Lower lobe of right lung (tissue), 2 donors: Measurements from ENCODE around the gene LTO1. TPM values are rescaled to one million over a fixed set of nuclear protein-coding genes. Genes with fewer than 3 reads are reported as not detected.
"Not testable (repeated sequence)": the region's sequence is repeated elsewhere in the genome, so short reads cannot be mapped to it uniquely, and the experiment has no call there.

Experiments used
- ATAC-seq, 2 donors: fragments of 200-7000 bp; cut with Tn5 transposase; one replicate each; pipeline ENCODE4 v1.9.1; 2020 to 2022; ENCODE audit warnings: mild to moderate bottlenecking in 2 of 2, moderate library complexity in 2 of 2
- DNase-seq: peaks from one replicate; pipeline ENCODE4 v3.0.0-alpha.2; 2020
- H3K27ac ChIP-seq: fragments of 200-600 bp; one replicate; pipeline ENCODE4 v1.8.0; 2022
- H3K27me3 ChIP-seq: fragments of 200-600 bp; one replicate; pipeline ENCODE4 v1.8.0; 2022; ENCODE audit warnings: low read depth
- H3K36me3 ChIP-seq: fragments of 200-600 bp; one replicate; pipeline ENCODE4 v1.8.0; 2022; ENCODE audit warnings: mild to moderate bottlenecking
- H3K4me1 ChIP-seq: fragments of 200-600 bp; one replicate; pipeline ENCODE4 v1.8.0; 2022
- H3K4me3 ChIP-seq: fragments of 200-600 bp; one replicate; pipeline ENCODE4 v1.8.0; 2022; ENCODE audit warnings: mild to moderate bottlenecking
- H3K9me3 ChIP-seq: fragments of 200-600 bp; one replicate; pipeline ENCODE4 v1.8.0; 2022
- intact Hi-C: fragments of 100-400 bp; cut with DNase I; formaldehyde crosslinking; loops from one replicate; pipeline ENCODE4 v1.11.0; 2022
- total RNA-seq: library from RNA; stranded (reverse); fragmentation: NEBNext Ultra II Directional; extraction: Animal tissue kit (Norgen Biotek cat#: 25700); gene quantifications from one replicate; pipeline ENCODE4 v1.2.1, GENCODE V29; 2021
- TF ChIP-seq, protein P1 (sequence below): fragments of 200-600 bp; IDR thresholded peaks from one replicate; pipeline ENCODE4 v1.8.0; 2022; ENCODE audit warnings: antibody characterized with exemption, mild to moderate bottlenecking
- donor health status: DM: no; HTN: yes; CAD: no; lungs with severe emphysema.

Gene LTO1
- total RNA-seq, 1 donor from 2014 or later: 23.7 TPM

DNA sequence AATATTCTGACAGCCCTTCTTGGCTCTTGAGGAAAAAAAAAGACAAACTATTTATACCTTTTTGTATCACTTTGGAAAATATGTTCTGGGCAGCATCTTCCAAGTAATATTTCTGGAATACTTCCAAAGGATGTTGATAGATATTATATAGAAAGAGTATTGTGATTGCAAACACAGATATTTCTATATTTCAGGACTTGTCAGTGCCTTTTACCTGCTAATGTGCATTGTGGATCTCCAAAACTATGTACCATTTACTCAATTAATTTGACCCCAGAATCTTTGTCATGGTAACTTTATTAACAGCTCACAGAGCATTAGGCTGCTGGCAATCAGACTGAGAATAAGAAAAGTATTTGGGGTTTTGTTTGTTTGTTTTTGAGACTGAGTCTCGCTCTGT, 50.9 kb downstream of the LTO1 start:
- Histone ChIP-seq H3K36me3 (no peaks in the 10 kb centered on the region), H3K9me3 (no peaks in the 10 kb centered on the region), H3K4me1 (no peaks in the 10 kb centered on the region), H3K27ac (no peak overlapping the region), H3K27me3 (no peaks in the 10 kb centered on the region), H3K4me3 (no peak overlapping the region)
- DNase-seq (no peak), ATAC-seq (no peak)
- TF ChIP-seq, protein P1, sequence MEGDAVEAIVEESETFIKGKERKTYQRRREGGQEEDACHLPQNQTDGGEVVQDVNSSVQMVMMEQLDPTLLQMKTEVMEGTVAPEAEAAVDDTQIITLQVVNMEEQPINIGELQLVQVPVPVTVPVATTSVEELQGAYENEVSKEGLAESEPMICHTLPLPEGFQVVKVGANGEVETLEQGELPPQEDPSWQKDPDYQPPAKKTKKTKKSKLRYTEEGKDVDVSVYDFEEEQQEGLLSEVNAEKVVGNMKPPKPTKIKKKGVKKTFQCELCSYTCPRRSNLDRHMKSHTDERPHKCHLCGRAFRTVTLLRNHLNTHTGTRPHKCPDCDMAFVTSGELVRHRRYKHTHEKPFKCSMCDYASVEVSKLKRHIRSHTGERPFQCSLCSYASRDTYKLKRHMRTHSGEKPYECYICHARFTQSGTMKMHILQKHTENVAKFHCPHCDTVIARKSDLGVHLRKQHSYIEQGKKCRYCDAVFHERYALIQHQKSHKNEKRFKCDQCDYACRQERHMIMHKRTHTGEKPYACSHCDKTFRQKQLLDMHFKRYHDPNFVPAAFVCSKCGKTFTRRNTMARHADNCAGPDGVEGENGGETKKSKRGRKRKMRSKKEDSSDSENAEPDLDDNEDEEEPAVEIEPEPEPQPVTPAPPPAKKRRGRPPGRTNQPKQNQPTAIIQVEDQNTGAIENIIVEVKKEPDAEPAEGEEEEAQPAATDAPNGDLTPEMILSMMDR: no peak
- intact Hi-C loops: no loop called here

DNA sequence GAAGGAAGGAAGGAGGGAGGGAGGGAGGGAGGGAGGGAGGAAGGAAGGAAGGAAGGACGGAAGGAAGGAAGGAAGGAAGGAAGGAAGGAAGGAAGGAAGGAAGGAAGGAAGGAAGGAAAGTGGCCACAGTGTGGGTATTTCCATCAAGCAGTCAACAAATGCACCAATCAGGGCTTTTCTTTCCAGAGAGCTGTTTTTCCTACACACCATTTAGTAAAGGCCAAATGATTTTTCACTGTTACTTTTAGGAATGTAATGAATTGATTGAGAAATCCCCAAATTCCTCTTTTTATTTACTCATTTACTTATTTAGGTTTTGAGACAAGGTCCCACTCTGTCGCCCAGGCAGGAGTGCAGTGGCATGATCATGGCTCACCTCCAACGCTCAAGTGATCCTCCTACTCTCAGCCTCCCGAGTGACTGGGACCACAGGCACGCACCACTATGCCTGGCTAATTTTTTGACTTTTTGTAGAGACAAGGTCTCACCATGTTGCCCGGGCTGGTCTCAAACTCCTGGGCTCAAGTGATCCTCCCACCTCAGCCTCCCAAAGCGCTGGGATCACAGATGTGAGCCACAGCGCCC, 53.0 kb downstream of the LTO1 start:
- H3K27me3 ChIP-seq, H3K4me3 ChIP-seq, intact Hi-C loops, H3K4me1 ChIP-seq, H3K36me3 ChIP-seq, H3K27ac ChIP-seq, DNase-seq, H3K9me3 ChIP-seq: not testable (repeated sequence)
- peak in 1 of 2 donors; percentile 68 for ATAC-seq

DNA sequence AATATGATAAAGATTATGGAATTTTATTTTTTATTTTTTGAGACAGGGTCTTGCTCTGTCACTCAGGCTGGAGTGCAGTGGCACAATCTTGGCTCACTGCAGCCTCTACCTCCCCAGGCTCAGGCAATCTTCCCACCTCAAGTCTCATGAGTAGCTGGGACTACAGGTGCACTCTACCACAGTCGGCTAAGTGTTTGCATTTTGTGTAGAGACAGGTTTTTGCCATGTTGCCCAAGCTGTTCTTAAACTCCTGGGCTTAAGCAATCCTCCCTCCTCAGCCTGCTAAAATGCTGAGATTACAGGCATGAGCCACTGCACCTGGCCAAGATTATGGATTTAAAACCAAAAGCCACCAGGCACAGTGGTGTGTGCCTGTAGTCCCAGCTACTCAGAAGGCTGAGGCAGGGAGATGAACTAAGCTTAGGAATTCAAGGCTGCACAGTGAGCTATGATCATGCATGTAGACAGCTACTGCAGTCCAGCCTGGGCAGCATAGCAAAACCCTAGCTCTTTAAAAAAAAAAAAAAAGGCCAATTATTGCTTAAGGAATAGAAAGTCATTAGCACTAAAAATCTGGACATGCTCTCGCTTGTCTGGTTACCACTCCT, 54.4 kb downstream of the LTO1 start:
- Histone ChIP-seq H3K4me1 (no peaks in the 10 kb centered on the region), H3K9me3 (no peaks in the 10 kb centered on the region), H3K4me3 (no peak overlapping the region), H3K27me3 (no peaks in the 10 kb centered on the region), H3K27ac (no peak overlapping the region), H3K36me3 (no peaks in the 10 kb centered on the region)
- DNase-seq (no peak), ATAC-seq (peak; percentile 81 to 89)
- intact Hi-C loops: no loop called here
- TF ChIP-seq, protein P1: no peak

DNA sequence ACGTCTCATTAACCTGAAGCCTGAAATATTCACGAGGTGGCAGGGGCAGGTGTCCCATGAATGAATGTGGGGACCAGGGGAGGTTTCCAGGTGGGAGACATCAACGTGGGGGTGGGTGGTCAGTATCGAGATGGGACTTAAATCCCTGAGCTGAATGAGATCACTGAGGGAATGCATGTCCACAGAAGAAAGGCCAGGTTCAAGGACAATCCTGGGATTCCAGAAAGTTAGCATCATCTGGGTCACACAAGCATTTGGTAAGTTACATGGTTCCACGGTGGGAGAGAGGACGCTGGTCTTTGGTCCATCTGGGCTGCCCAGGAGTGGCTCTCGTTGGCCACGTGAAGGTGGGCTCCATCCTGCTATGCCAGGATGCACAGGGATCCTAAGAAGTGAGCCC, 56.9 kb downstream of the LTO1 start:
- ATAC-seq: no peak
- TF ChIP-seq, protein P1: no peak
- DNase-seq: no peak
- Histone ChIP-seq H3K27ac (no peak overlapping the region), H3K4me3 (no peak overlapping the region), H3K27me3 (no peaks in the 10 kb centered on the region), H3K9me3 (no peaks in the 10 kb centered on the region), H3K4me1 (no peaks in the 10 kb centered on the region), H3K36me3 (no peaks in the 10 kb centered on the region)
- intact Hi-C loops: no loop called here

DNA sequence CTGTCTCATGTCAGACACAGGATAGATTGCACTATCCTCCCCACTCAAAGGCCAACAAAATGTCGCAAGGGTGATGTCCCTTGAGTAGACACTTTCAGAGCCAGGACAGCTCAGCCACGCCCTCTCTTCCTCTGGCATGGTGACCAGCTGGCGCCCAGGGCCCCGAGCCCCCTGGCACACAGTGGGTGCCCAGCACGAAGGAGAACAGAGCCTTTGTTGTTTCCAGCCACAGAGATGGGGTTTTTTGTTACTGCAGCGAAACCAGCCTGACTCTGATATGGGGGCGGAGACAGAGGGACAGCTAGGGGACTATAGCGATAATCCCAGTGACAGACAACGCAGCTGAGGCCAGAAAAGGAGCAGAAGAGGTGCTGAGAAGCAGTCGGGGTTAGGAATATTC, 57.5 kb downstream of the LTO1 start:
- Histone ChIP-seq H3K27ac (no peak overlapping the region), H3K4me1 (no peaks in the 10 kb centered on the region), H3K36me3 (no peaks in the 10 kb centered on the region), H3K4me3 (no peak overlapping the region), H3K27me3 (no peaks in the 10 kb centered on the region), H3K9me3 (no peaks in the 10 kb centered on the region)
- ATAC-seq (no peak), DNase-seq (no peak)
- intact Hi-C loops: no loop called here
- TF ChIP-seq, protein P1: no peak

GRCh38 chr11:69617220-69617619, 57.9 kb downstream of the LTO1 start:
- intact Hi-C loops: no loop called here
- ATAC-seq (no peak), DNase-seq (no peak)
- no peaks in the 10 kb centered on the region for H3K4me1 ChIP-seq
- no peak overlapping the region for H3K4me3 ChIP-seq
- no peaks in the 10 kb centered on the region for H3K36me3 ChIP-seq
- no peaks in the 10 kb centered on the region for H3K27me3 ChIP-seq
- no peaks in the 10 kb centered on the region for H3K9me3 ChIP-seq
- TF ChIP-seq, protein P1: no peak
- no peak overlapping the region for H3K27ac ChIP-seq

Other genes starting within 250 kb of the LTO1 start
- gene LINC01488, start 193.7 kb downstream of the LTO1 start, total RNA-seq: not detected
- 202 TPM for gene CCND1, start 34.2 kb downstream of the LTO1 start, total RNA-seq
- not detected for gene FGF19, start 28.7 kb upstream of the LTO1 start, total RNA-seq
- gene FGF4, start 100.0 kb upstream of the LTO1 start, total RNA-seq: not detected
- gene FGF3, start 144.1 kb upstream of the LTO1 start, total RNA-seq: not detected